Kidney capillary endothelial cell (primary cell): Measurements from ENCODE around the gene TCF12.

ENCODE experiments used
- DNase-seq: peaks from one replicate; pipeline ENCODE4 v3.0.0-alpha.2; 2018; ENCODE audit warnings: low spot score

Gene TCF12

DNA sequence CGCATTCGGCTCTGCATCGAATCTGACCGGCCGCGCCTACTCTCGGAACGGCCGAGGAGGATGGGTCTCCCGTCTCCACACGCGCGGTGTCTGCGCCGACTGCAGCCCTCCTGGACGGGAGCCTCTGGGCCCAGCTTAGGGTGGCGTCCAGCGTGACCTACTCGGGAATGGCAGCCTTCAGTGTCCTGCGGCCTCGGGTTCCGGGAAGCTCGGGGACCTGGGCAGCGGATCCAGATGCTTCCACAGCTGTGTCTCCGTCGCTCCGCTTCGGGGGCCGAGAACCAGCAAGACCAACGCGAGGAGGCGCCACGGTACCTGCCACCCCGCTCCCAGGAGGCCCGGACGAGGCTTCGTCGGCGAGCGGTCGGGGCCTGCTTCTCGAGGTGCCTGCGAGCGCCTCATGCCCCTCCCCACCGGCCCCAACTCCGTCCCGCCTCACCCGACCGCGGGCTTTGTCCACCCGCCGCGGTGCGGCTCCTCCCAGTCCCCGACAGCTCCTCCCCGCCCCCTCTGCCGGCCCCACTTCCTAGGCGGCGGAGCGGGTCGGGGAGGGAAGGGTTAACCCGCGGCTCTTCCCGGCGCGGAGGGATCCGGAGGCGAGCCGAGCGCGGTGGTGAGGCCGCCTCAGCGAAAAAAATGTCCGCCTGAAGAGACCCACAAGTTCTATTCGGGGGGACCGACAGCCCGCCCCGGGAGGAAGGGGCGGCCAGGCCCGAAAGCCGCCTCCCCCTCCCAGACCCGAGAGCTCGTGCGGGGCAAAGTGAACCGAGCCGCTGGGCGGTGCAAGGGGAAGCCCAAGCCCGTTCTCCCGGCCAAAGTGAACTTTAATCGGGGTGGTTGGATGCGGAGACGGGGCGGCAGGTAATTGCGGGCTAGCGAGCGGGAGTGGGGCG lies at the start of gene TCF12:
TSS of gene TCF12 (plus strand) at position 599 of the 893 bp plus-strand sequence. CDS start 1,270 bp downstream, outside the sequence.
- DNase-seq = peak; percentile 84

DNA sequence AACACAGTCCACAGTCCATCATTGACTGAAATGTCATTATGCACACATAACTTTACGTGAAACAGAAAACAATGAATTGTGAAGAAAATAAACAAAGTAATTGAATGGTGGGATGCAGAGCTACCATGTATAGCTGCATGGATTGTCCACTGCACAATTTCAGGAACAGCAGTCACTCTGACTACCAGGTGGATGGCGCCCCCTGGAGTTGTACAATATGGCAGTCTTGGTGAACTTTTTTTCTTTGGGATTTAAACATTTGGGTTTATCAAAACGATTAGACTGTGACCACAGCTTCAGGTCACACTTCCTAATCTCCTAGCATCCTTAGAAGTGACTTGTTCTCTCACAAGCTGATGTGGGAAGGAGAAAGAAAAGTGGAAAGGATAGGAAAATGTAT lies 48.9 kb upstream of the TCF12 start:
- peak; percentile 36 for DNase-seq

DNA sequence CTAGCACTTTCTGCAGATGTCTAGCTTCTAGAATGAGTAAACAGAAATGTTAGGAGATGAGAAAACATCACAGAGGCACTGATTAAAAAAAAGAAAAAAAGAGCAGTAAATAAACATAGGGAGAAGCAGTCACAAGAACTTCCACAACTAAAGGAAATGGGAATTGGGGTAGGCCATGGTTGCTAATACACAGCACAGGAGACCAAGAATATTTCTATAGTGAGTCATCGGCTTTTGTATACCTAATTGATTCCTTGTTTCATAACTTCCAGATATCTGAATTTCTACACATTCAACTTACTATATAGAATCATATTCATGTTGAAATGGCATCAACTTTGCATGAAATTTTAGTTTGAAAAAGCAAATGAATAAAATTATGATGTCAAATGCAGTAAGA lies 47.3 kb upstream of the TCF12 start:
- peak; percentile 78 for DNase-seq

DNA sequence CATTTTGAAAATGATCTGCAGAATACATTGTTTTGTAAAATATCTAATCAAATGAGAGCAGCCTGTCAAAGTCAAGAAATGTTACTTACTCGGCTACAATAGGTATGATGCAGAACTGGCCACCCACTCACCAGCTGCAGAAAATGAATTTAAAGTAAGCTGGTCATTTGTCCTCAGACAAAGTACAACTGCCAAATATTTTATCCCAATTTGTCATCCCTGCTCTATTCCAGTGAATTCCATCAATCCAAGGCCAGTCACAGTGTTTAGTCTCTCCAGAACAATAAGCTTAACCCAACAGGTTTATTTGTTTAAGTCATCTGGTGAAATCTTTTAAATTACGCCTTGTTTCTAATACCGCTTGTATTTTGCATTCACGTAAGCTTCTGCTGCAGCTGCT lies 46.6 kb upstream of the TCF12 start:
- no peak for DNase-seq

DNA sequence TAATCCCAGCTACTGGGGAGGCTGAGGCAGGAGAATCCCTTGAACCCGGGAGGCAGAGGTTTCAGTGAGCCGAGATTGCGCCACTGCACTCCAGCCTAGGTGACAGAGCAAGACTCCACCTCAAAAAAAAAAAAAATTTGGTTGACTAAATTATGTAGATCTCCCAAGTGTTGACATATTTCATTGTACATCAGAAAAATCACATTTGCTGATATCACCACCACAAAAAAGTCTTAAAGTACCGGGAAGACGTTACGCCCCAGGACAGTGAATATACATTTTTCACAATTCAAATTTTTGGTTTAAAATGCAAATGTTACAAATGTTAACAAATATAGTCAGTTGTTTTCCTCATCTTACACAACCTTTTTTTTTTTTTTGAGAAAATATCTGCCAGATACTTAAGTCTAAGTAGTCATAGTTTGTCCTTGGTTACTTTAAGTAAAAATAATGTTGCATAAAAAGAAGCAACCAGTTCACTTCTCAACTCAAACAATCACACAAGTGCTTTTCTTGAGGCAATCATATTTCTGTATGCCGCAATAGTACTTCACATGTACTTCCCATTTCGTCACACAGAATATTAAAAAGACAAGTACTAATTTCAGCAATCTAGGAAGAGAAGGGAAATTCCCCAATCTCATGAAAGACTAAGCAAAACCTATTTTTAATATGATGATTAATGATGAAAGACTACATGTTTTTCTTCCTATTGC lies 41.0 kb upstream of the TCF12 start:
- DNase-seq = no peak

DNA sequence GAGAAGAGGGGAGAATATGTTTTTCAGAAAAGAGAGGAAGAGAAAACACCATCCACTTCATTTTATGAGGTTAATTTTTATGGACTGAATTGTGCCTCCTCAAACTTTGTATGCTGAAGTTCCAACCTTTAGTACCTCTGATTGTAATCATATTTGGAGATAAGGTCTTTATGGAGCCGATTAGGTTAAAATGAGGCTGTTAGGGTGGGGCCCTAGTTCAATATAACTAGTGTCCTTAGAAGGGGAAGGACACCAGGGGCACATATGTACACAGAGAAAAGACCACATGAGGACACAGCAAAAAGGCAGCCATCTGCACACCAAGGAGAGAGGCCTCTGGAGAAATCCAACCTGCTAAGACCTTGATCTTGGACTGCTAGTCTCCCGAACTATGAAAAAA lies 38.9 kb upstream of the TCF12 start:
- no peak for DNase-seq

DNA sequence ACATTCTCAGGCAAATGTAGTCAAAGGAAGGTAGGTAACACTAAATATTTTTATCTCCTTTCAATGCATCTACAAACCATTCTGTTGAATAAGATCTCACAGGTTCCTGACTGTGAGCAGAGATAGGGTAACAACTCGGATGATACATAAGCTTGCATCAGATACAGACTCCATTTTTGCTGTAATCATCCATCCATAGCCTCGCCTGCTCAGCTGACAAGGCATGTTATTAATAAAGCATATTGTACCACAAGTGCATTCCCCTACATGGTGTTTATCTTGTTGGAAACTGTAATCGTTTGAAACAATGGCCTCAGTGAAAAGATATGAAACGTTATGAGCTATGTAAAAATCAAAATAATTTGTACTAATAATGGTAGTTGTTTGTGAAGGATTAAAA lies 35.4 kb upstream of the TCF12 start:
- DNase-seq = no peak

DNA sequence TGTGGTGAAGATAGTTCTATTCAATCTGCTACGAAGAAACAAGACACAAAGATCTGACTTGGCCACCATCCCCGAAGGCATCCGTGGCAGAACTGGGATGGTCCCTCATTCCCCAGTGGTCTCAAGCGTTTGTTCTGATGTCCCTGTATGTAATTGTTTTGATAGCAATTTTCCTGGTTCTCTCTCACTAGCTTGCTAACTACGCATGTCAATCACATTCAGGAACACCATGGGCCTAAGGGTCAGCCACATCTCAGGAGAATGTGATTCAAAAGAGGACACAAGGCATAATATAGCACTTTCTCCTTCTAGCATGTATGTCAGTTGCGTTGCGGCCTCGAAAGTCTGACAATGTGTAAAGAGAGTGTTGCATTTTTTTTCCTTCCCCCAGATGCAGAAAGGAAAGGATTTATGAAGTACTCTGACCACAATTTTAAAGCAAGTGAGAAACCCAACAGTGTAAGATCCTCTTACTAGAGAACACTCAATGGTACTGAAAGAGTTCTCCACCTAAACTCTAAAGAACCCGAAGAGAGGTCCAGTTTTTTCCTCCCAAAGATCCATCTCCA lies 32.0 kb upstream of the TCF12 start:
- no peak for DNase-seq

DNA sequence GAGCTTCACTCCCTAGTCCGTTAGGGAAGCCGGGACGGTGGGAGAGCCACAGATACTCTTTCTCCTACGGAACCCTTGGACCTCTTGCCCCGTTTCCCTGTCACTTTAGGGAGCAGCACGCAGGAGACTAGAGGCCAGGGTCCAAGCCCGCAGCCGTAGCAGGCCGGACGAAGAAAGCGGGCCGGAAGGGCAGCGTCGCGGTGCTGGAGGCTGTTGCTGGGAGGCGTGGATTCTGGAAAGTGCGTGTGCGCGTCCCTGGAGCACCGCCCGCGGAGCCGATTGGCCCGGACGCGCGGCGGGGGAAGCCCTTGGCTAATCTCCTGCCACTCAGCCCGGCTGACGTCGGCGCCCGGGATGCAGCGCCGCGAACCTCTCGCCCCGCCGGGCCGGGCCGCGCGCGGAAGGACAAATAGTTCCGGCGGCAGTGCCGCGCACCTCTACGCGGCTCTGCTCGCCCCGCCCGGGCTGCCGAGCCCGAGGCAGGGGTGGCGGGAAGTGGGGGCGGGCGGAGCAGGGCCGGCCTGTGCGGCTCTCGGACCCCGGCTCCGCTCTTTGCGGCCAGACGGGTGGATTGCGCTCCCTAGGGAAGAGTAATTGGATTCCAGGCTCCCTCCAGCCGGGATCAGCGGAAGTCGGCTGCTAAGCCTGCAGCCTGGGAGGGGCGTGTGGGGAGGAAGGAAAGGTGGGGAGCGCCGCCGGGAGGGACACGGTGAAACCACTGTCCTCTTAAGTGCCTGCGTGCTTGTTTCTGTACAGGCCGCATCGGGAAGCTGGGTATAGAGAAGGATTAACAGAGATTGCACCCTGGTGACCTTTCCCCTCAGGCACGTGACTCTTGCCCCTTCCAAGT lies 31.3 kb upstream of the TCF12 start:
- peak; percentile 92 for DNase-seq

DNA sequence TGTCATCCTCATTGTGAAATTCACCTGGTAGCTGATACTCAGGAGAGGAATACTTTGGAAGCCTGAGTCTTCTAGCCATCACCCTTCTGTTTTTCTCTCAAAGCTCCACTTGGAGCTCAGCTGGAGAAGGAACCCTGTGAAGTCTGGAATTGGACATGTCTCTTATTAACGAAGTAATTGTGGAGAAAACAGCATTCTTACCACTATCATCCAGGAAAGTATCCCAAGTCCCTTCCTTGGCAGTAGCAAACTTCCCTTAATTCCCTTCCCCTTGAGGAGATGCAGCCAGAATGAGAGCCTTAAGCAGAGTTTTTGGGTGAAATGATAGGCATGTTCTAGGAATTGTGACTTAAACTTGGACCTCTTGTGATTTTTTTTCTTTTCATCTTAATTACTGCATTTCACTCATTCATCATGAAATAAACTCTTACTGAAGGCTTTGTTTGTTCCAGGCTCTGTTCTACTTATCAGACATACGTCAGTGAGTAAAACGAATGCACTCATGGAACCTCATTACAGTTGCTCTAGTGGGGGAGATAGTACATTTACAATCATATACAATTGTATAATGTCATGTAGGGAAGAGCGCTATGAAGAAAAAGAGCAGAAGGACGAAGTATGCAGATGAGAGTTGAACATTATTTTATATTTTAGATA lies 30.5 kb upstream of the TCF12 start:
- no peak for DNase-seq

DNA sequence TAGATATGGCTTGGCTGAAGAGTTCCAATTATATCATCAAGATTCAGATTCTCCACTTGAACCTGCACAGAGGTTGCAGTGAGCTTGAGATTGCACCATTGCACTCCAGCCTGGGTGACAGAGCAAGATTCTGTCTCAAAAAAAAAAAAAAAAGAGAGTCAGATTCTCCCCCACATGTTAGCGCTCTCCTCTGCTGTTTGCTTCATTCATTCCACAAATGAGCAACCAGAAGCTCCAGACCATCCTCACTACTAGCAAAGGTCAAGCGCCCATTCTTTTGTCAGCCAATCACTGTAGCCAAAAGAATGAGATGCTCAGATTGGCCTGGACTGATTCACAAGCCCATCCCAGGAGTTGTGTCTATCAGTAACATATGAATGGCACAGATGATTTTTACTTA lies 28.4 kb upstream of the TCF12 start:
- DNase-seq = no peak

DNA sequence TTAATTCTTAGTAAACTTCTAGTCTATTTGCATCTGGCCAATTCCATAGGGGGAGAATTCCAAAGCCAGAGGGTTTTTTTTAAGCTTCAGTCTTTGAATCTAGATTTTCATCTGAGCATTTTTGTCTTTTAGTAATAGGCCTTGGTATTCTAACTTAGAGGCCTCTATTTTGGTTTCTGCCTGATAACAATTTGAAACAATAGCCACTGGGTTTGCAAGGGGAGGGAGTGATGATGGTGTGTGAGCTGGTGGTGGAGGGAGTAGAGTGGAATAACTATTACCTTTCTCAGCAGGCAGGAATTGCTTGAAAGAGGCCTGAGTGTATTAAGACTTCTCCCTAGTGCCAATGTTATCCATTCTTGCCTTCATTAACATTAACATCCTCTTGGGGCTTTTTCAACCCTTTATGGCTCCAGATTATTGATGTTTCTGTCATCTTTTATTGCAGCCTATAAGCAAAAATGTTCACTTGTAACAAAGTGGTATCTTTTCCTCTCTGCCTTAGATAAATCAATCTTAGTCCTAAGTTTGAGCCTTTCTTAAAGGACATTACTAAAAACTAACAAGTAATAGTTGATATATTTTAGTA lies 26.5 kb upstream of the TCF12 start:
- DNase-seq = no peak

DNA sequence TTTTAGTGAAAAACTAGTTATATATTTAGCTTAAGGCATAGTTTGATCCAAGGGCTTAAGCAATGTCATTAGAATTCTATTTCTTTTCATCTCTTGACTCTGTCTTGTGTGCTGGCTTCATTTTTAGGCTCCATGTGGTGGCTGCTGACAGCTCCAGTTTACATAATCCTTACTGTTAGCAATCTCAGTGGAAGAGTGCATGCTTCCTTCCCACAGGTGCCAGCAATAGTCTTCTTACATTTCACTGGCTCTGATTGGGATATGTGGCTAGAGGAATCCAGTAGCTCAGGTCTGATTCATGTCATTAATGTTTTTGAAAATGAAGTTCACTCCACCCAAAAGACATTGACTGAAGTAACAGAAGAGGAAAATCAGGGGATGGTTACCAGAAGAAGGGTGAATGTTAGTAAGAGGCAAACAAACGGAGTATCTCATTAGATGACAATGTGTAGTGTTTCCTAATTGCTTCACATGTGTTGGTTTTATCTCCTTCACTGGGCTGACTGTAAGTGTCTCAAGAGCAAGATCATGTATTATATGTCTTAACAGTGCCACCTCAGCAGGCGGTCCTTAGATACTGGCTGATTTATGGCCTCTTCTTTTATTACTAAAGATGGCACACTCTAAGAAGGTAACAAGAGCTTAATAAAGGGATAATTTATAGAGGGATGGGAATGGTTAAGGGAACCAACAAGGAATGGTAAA lies 25.6 kb upstream of the TCF12 start:
- no peak for DNase-seq

DNA sequence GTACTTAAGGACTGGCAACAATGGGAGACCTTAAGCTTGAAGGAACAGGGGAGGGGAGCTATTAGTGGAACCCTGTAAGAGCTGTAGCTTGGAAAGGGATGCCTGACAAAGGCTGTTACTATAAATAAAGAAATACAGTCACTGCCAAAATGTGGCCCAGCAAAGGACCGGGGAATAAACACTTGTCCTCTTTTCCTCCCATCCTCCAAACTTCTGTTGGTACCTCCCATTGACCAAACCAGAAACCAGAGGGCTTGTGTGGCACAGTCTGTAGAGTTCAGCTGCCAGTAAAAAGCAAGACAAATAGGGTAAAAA lies 25.1 kb upstream of the TCF12 start:
- DNase-seq = no peak

DNA sequence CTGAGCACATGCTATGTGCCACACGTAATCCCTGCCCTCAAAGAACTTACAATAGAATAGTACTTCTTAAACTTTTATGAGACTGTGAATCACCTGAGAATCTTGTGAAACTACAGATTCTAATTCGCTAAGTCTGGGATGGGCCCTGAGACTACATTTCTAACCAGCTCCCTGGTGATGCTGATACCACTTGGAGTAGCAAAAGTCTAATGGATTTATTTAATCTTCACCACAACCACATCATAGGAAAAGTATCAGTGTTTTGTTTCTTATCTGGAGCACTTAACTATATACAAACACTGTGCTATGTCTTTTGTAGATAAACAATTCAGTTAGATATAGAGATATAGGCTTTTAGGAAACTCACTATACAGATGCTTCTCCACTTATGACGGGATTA lies 23.8 kb upstream of the TCF12 start:
- no peak for DNase-seq

DNA sequence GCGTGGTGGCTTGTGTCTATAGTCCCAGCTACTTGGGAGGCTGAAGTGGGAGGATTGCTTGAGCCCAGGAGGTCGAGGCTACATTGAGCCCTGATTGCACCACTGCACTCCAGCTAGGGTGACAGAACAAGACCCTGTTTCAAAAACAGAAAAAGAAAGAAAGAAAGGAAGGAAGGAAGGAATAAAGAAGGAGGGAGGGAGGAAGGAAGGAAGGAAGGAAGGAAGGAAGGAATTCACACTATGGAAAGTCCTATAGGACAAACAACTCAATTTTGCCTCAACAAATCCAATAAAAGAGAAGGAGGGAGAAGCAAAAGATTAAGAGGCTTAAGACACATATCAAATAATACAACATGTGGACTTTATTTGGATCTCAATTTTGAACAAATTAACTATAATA lies 16.5 kb upstream of the TCF12 start:
- no peak for DNase-seq

DNA sequence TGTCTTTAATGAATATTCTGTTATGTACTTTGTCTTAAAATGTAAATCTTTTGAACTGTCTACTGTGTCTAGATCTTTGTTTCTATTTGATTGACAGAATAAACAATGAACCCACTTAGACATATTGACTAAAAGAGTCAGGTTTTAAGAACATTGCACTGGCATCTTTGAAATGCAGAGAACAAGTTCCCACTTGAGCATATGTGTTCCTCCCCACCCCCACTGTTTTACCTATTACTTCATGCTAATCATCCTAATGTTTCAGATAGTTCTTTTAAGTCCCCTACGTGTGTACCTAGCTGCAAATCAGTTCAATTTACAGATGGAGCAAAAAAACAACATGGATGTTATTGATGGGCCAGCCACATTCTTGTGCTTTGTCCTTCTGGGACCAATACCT lies 11.7 kb upstream of the TCF12 start:
- DNase-seq = no peak

DNA sequence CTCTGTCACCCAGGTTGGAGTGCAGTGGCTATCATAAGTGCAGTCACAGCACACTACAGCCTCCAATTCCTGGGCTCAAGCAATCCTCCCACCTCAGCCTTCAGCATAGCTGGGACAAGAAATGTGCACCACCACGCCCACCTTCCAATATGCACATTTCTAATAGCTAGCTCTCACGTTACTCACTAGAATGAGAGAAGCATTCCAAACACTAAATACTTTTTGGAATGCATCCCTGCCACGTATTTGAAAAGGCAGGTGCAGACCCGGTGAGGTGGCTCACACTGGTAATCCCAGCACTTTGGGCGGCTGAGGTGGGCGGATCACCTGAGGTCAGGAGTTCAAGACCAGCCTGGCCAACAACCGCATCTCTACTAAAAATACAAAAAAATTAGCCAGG lies 7.6 kb upstream of the TCF12 start:
- no peak for DNase-seq

DNA sequence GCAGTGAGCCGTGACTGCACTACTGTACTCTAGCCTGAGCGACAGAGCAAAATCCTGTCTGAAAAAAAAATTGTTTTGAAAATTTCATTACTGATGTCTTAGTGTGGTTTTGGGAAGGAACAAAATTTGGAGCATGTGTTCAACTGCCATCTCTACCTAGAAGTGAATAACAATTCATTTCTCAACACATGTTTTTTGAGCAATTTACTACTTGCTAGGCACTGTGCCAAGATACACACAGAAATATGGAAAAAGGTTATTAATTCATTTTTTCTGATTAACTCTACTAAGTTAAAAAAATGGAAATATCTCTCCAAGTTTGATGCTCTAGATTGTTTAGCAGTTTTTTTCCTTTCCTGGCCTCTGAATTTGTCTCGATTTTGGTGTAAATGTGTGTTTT lies 5.2 kb upstream of the TCF12 start:
- DNase-seq = no peak

DNA sequence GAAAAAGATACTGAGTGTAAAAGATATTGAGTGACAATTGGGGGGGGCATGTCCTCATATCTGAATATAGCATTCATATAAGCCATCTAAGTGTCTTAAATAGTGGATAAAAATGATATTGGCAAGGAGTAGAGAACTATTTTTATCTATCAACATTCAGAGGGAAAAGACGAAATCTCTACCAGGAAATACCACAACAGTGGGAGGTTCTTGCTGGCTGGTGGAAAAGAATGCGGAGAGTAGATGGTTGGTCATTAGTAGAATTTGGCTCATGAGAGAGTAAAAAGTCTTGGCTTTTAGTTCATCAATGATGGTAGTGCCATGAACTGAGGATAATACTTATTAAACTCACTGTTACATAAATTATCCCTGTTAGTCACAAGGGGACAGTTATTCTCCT lies 4.8 kb upstream of the TCF12 start:
- no peak for DNase-seq

DNA sequence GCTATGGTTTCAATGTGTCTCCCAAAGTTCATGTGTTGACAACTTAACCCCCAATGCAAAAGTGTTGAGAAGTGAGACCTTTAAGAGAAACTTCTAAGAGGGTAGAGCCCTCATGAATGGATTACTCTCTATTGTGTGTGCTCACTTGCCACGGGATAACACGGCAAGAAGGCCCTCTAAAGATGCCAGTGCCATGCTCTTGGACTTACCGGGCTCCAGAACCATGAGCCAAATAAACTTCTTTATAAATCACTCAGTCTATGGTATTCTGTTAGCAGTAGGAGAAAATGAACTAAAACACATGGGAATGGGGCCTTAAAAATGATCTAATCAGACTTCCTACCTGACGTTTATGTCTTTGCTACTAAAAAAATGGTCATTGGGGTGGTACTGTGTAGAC lies 2.6 kb upstream of the TCF12 start:
- DNase-seq = no peak
